Stimulated activated CD4-positive, alpha-beta T cell treated with anti-CD3 and anti-CD28 coated beads, Interleukin-2, amount 100 ng/mL, for 24 hours (primary cell): ENCODE measurements around the gene SUN5.
A peak's percentile ranks its signal among the peaks of the same experiment; 100 is the strongest.
"Not testable (repeated sequence)": the region's sequence is repeated elsewhere in the genome, so short reads cannot be mapped to it uniquely, and the experiment has no call there.

Experiments
- DNase-seq, 2 donors: peaks; one replicate each; pipeline ENCODE4 v3.0.0-alpha.2; 2020

SUN5 gene

DNA sequence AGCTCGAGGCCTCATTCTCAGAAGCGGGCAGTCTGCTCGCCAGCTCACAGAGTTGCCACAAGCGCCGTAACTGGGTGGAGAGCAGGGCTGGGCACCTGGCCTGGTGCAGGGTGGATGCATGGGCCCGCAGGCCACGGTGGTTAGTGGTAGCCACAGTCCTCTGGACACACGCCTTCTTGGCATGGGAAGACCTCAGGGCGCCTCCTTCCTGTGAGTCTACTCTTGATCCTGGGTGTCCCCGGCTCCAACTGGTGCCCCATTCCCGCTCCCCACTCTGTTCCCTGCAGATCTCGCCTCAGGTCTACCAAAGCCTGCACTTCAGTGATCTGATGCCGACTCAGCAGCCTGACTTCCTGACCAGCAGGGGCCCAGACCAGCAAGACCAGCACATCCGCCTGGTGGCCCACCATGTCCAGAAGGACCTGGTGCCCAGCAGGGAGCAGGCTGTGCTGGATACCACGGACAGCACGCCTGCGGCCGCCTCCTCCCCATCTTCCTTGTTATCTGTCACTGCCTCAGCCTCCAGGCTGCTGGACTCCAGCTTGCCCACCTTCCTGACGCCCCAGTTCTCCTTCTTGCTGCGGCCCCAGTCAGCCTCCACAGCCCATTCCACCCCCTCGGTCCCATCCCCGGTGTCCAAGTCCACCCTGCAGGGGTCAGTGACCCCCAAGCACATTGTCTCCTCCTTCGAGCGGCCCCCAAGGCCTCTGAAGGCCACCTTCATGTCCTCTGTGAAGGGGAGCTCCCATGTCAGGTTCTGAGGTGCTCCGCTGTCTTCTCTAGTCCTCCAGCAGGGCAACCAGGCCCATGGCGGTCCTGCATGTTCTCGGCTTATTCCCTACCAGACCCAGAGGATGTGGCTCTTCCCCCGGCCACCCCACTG is 43.1 kb downstream of the SUN5 start:
- DNase-seq, result peak in 1 of 2 donors; percentile 16

DNA sequence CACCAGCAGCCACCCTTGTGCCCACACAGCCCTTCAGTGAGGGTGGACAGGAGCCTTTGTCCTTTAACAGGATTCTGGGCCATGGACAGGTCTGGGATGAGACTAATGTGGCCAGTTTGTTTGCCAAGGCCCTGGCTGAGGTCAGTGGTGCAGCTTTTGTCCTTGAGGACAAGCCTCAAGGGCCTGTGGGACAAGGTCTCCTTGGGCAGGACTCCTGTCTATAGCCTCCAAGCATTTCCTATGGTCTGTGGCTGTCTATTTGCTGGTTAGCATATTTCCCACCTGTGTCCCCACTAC is 44.1 kb downstream of the SUN5 start:
- no peak for DNase-seq

DNA sequence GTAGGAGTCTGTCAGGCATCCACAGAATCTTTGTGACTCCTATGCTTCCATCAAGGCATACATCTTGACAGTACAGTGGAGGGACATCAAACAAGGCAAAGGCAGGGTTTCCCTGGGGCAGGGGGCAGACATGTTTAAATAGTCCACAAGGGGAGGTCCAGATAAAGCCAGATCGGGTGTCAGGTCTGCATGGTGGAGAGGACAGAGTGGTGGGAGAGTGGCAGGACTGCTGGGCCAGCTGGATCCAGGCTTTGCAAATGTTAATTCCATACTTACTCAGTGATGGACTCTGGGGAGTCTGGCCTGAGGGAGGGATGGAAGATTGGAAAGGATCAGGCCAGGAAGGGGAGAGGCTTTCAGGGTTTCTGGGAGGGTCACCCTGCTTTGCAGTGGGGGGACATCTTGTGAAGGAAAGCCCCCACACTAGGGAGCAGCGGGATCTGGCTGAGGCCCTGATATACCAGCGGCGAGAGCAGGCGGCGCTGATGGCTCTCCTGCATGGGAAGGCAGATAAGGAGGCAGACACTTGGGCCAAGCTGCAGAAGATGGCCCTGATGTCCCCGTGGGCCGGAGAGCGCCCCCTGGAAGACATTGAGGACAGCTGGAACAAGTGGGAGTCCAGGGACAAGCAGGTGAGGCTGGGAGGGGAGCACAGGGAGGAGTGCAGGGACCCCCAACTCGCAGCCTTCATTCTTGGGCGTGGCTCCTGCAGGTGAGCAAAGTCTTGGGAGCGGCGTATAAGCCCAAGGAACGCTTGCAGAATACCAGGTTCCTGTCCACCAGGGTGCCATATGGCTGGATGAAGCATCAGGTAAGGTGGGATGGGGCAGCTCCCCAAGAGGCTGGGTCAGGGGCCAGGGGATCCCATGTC is 44.6 kb downstream of the SUN5 start:
- peak in 1 of 2 donors; percentile 13 for DNase-seq

DNA sequence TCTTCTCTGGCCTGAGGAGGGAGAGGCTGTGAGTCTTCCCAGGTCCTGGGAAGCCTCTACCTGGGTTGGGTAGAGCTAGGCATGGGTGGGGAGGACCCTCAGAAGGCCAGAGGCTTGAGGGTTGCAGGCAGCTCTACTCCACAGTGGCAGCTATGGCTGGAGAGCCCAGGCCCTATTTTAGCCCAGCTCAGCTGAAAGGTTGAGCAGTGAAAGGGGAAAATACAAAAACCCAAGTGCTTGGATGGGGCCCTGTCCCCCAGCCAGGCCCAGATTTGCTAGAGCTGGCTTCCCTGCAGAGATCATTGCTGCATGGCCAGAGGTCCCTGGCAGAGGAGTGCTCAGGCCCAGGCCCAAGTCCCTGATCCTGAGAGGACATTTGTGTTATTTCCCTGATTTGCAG is 45.7 kb downstream of the SUN5 start:
- no peak for DNase-seq

DNA sequence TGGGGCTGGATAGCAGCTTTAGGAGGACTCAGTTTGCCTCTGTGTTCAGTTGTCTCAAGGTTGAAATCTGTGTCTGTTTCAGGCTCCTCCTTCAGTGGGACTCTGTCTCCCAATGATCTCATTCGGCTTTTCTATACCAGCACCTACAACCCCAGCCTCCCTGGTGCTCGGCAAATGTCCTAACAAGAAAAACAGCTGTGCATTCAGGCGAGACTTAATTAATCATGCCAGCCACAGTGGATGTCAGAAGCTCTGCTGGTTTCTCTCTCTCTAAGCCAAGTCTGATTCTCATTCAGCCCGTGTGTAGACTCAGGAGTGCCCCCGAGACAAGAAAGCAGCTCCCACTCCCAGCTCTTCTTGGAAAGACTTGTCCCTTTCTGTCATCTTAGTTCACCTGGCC is 46.8 kb downstream of the SUN5 start:
- no peak for DNase-seq

DNA sequence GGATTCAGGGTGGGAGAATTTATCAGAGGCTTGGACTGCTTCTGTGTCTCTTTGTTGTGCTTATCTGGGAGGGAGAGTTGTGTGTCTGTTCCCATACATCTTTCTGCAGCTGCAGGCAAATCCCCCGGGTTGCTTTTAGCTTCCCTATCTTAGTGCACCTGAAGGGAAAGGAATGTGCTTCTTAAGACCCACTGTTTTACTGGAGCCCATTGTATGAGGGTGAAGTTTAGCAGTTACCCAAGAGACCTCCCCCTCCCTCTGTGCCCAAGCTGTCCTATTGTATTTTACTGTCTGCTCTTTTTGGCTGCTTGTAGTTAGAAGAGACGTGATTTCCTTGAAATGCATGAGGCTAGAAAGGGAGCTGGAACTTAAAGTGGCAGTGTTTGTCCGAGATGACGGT is 53.7 kb downstream of the SUN5 start:
- DNase-seq, result not testable (repeated sequence)

DNA sequence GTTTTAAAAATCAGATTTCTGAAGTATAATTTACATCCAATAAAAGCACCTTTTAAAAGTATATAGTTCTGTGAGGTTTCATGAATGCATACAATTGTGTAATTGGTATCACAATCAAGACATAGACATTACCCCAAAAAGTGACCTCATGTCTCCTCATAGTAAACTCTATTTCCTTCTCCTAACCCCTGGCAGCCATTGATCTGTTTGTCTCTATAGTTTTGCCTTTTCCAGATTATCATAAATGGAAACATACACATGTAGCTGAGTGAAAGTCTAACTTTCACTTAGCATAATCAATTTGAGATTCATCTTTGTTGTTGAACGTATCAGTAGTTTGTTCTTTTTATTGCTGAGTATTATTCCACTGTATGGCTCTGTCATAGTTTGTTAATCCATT is 57.6 kb downstream of the SUN5 start:
- DNase-seq, result no peak

DNA sequence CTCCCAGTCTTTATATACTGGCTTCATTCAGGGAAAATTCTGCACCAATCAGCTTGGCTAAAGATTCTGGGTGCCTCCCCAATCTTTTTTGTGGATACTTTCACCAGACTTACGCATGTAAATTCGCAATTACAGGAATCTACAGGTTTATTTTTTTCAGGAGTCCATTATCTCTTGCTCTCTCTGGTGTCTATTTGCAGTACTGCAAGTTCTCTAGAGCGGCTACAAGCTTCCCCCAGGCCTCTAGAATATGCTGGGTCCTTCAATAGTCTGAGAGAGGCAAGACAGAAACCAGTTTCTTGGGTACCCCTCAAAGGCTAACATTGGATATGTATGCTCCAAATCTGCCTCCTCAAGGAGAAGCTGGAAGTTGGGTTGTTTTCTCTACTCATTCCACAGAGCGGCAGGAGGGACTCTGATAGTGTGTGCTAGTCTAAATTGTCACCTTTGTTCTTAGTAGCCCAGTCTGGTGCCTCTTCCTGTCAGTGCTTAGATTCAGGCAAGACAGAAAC is 58.5 kb downstream of the SUN5 start:
- DNase-seq, result no peak

DNA sequence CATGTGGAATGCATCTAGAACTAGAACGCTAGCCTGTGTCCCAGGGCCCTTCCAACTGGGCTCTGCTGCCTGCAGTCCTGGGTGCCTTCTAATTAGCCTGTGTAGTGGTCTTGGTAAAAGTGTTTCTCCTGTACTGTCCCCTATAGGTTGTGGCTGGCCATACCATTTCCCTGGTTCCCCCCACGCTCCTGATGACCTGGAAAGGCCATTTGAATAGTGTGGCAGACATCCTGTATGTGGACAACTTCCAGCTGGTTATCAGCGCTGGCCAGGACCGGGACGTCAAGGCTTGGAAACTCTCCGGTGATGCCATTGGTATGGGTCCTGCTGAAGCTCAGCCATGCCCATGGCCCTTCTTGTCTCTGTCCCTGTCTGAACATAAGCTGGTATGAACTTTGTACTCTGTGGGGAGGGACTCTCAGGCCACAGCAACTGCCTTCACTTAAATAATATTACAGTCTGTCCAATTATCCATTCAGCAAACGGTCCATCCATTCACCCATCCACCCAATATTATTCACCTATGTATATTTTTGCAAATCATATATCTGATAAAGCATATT is 60.7 kb downstream of the SUN5 start:
- no peak for DNase-seq

DNA sequence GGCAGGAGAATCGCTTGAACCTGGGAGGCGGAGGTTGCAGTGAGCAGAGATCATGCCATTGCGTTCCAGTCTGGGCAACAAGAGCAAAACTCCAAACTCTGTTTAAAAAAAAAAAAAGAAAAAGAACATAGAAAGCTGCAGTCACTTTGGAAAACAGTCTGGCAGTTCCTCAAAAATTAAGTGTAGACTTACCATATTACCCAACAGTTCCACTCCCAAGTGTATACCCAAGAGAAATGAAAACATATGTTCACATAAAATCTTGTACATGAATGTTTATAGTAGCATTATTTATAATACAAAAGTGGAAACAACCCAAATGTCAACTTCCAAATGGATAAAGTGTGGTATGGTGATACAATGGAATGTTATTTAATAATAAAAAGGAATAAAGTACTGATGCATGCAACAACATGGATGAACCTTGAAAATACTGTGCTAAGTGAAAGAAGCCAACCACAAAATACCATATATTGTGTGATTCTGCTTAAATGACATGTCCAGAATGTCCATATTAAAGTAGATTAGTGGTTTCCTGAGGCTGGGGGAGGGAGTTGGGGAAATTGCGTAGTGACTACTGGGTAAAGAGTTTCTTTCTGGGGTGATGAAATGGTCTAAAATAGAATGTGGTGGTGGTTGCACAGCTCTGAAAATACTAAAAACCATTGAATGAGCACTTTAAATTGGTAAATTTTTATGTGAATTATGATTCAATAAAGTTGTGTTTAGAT is 62.9 kb downstream of the SUN5 start:
- DNase-seq, result no peak

DNA sequence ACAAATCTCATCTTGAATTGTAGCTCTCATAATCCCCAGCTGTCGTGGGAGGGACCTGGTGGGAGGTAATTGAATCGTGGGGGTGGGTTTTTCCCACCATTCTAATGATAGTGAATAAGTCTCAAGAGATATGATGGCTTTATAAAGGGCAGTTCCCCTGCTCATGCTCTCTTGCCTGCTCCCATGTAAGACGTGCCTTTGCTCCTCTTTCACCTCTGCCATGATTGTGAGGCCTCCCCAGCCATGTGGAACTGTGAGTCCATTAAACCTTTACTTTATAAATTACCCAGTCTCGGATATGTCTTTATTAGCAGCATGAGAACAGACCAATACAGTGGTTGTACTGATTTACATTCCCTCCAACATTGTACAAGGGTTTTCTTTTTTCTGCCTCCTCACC is 69.7 kb downstream of the SUN5 start:
- no peak for DNase-seq
